ENCODE results near the gene SCN9A.
"Not testable (repeated sequence)": the region's sequence is repeated elsewhere in the genome, so short reads cannot be mapped to it uniquely, and the experiment has no call there.

The SCN9A gene

GRCh38 chr2:166335284-166335683, 40.5 kb downstream of the SCN9A start:
- DNase-seq (ENCODE audit: low read depth in 2 of 2): no peak

- DNase-seq (ENCODE audit: low read depth in 2 of 2): no peak
Observed at GRCh38 chr2:166334805-166335204, 40.9 kb downstream of the SCN9A start.

- DNase-seq (ENCODE audit: low read depth in 2 of 2): no peak
Observed at GRCh38 chr2:166333801-166334200, 41.9 kb downstream of the SCN9A start.

- no peak for DNase-seq (ENCODE audit: low read depth in 2 of 2)
Observed at GRCh38 chr2:166332106-166332505, 43.6 kb downstream of the SCN9A start.

- DNase-seq (ENCODE audit: low read depth in 2 of 2): no peak
Observed at GRCh38 chr2:166331468-166331867, 44.3 kb downstream of the SCN9A start.

- no peak for DNase-seq (ENCODE audit: low read depth in 2 of 2)
Observed at GRCh38 chr2:166329465-166329864, 46.3 kb downstream of the SCN9A start.

GRCh38 chr2:166328147-166328546, 47.6 kb downstream of the SCN9A start:
- no peak for DNase-seq (ENCODE audit: low read depth in 2 of 2)

GRCh38 chr2:166321076-166321475, 54.7 kb downstream of the SCN9A start:
- no peak for DNase-seq (ENCODE audit: low read depth in 2 of 2)

GRCh38 chr2:166314022-166314759, 61.6 kb downstream of the SCN9A start:
- DNase-seq (ENCODE audit: low read depth in 2 of 2): no peak

GRCh38 chr2:166312863-166313262, 62.9 kb downstream of the SCN9A start:
- DNase-seq (ENCODE audit: low read depth in 2 of 2): not testable (repeated sequence)

GRCh38 chr2:166307326-166307725, 68.4 kb downstream of the SCN9A start:
- no peak for DNase-seq (ENCODE audit: low read depth in 2 of 2)

GRCh38 chr2:166304656-166305055, 71.1 kb downstream of the SCN9A start:
- no peak for DNase-seq (ENCODE audit: low read depth in 2 of 2)

- DNase-seq (ENCODE audit: low read depth in 2 of 2): no peak
Observed at GRCh38 chr2:166302036-166302435, 73.7 kb downstream of the SCN9A start.

GRCh38 chr2:166297951-166298350, 77.8 kb downstream of the SCN9A start:
- DNase-seq (ENCODE audit: low read depth in 2 of 2): no peak

GRCh38 chr2:166293984-166294383, 81.8 kb downstream of the SCN9A start:
- no peak for DNase-seq (ENCODE audit: low read depth in 2 of 2)

GRCh38 chr2:166285215-166285614, 90.5 kb downstream of the SCN9A start:
- no peak for DNase-seq (ENCODE audit: low read depth in 2 of 2)

- no peak for DNase-seq (ENCODE audit: low read depth in 2 of 2)
Observed at GRCh38 chr2:166284359-166284758, 91.4 kb downstream of the SCN9A start.

- DNase-seq (ENCODE audit: low read depth in 2 of 2): no peak
Observed at GRCh38 chr2:166282154-166282553, 93.6 kb downstream of the SCN9A start.

- DNase-seq (ENCODE audit: low read depth in 2 of 2): no peak
Observed at GRCh38 chr2:166278856-166279255, 96.9 kb downstream of the SCN9A start.

- no peak for DNase-seq (ENCODE audit: low read depth in 2 of 2)
Observed at GRCh38 chr2:166270376-166270775, 105.4 kb downstream of the SCN9A start.

- no peak for DNase-seq (ENCODE audit: low read depth in 2 of 2)
Observed at GRCh38 chr2:166269322-166269721, 106.4 kb downstream of the SCN9A start.

GRCh38 chr2:166257859-166258258, 117.9 kb downstream of the SCN9A start:
- DNase-seq (ENCODE audit: low read depth in 2 of 2): no peak

- no peak for DNase-seq (ENCODE audit: low read depth in 2 of 2)
Observed at GRCh38 chr2:166256896-166257295, 118.8 kb downstream of the SCN9A start.

- no peak for DNase-seq (ENCODE audit: low read depth in 2 of 2)
Observed at GRCh38 chr2:166249318-166249717, 126.4 kb downstream of the SCN9A start.

Data from stimulated activated CD4-positive, alpha-beta T cell treated with anti-CD3 and anti-CD28 coated beads, Interleukin-15, amount 100 ng/mL, for 48 hours (primary cell).